MM.1S (cell line): ENCODE results near the gene DHRS7B.

Experiments
- CTCF ChIP-seq: fragments of 300-600 bp; sonication (generic); IDR thresholded peaks from 2 replicates; pipeline ENCODE4 v1.5.1; 2016; ENCODE audit warnings: antibody characterized with exemption, low read length, mixed read lengths
- EZH2phosphoT487 ChIP-seq: fragments of 300-600 bp; sonication (generic); IDR thresholded peaks from 2 replicates; pipeline ENCODE4 v1.6.1; 2018; ENCODE audit warnings: antibody characterized with exemption, low read length

GRCh38 chr17:21217346-21217745, 90.6 kb downstream of the DHRS7B start:
- TF ChIP-seq CTCF (no peak), EZH2phosphoT487 (no peak)
